H9 (cell line): Measurements from ENCODE around the gene ZNF217. TPM values are rescaled to one million over a fixed set of nuclear protein-coding genes. Genes with fewer than 3 reads are reported as not detected.

Experiments
- DNase-seq: peaks from one replicate; pipeline ENCODE4 v3.0.0-alpha.2; 2017
- H2AFZ ChIP-seq: one replicate; pipeline ENCODE4 v1.6.1; 2013; ENCODE audit warnings: mild to moderate bottlenecking, low read length, control low read depth, moderate library complexity
- H2AK5ac ChIP-seq: 2 replicates; pipeline ENCODE4 v1.6.1; 2013; ENCODE audit warnings: low read length, control low read depth, mixed read lengths; ENCODE audit not compliant: insufficient read length
- H2BK120ac ChIP-seq: one replicate; pipeline ENCODE4 v1.6.1; 2013; ENCODE audit warnings: low read depth, mild to moderate bottlenecking, low read length, control low read depth, inconsistent platforms; ENCODE audit not compliant: poor library complexity, severe bottlenecking
- H2BK12ac ChIP-seq: 2 replicates; pipeline ENCODE4 v1.6.1; 2013; ENCODE audit warnings: low read length, control low read depth, mixed read lengths, low read depth; ENCODE audit not compliant: insufficient read length
- H2BK15ac ChIP-seq: 2 replicates; pipeline ENCODE4 v1.6.1; 2013; ENCODE audit warnings: low read depth, low read length, control low read depth
- H2BK20ac ChIP-seq: one replicate; pipeline ENCODE4 v1.6.1; 2013; ENCODE audit warnings: low read depth, mild to moderate bottlenecking, low read length, control low read depth, inconsistent platforms; ENCODE audit not compliant: poor library complexity, severe bottlenecking
- H2BK5ac ChIP-seq: 2 replicates; pipeline ENCODE4 v1.6.1; 2013; ENCODE audit warnings: low read length, control low read depth, mixed read lengths; ENCODE audit not compliant: insufficient read length
- H3K14ac ChIP-seq: 2 replicates; pipeline ENCODE4 v1.6.1; 2013; ENCODE audit warnings: low read length, control low read depth; ENCODE audit not compliant: insufficient read depth
- H3K18ac ChIP-seq: 2 replicates; pipeline ENCODE4 v1.6.1; 2013; ENCODE audit warnings: low read depth, mild to moderate bottlenecking, mixed read lengths, low read length, control low read depth; ENCODE audit not compliant: insufficient read length
- H3K23ac ChIP-seq: 2 replicates; pipeline ENCODE4 v1.6.1; 2013; ENCODE audit warnings: low read length, control low read depth, mixed read lengths, low read depth; ENCODE audit not compliant: insufficient read length
- H3K23me2 ChIP-seq: 2 replicates; pipeline ENCODE4 v1.6.1; 2013; ENCODE audit warnings: low read depth, mild to moderate bottlenecking, mixed read lengths, low read length, control low read depth; ENCODE audit not compliant: insufficient read length, poor library complexity, severe bottlenecking
- H3K27ac ChIP-seq: 2 replicates; pipeline ENCODE4 v1.5.1; 2013; ENCODE audit warnings: low read length, control low read depth, mixed read lengths, low read depth; ENCODE audit not compliant: insufficient read length
- H3K27me3 ChIP-seq: 2 replicates; pipeline ENCODE4 v1.6.1; 2013; ENCODE audit warnings: low read length, control low read depth, inconsistent platforms; ENCODE audit not compliant: insufficient read depth
- H3K4ac ChIP-seq: 2 replicates; pipeline ENCODE4 v1.6.1; 2013; ENCODE audit warnings: low read depth, mild to moderate bottlenecking, control low read depth, inconsistent platforms, low read length, moderate library complexity
- H3K4me1 ChIP-seq: 2 replicates; pipeline ENCODE4 v1.6.1; 2013; ENCODE audit warnings: low read length, control low read depth, inconsistent platforms; ENCODE audit not compliant: insufficient read depth
- H3K4me2 ChIP-seq: 2 replicates; pipeline ENCODE4 v1.6.1; 2013; ENCODE audit warnings: low read length, control low read depth, mixed read lengths; ENCODE audit not compliant: insufficient read length, insufficient read depth
- H3K56ac ChIP-seq: 2 replicates; pipeline ENCODE4 v1.6.1; 2013; ENCODE audit warnings: low read depth, mild to moderate bottlenecking, mixed read lengths, low read length, control low read depth; ENCODE audit not compliant: insufficient read length
- H3K79me1 ChIP-seq: 2 replicates; pipeline ENCODE4 v1.6.1; 2013; ENCODE audit warnings: low read depth, mild to moderate bottlenecking, moderate library complexity, low read length, control low read depth, inconsistent platforms; ENCODE audit not compliant: insufficient read depth, poor library complexity, severe bottlenecking
- H3K79me2 ChIP-seq: 2 replicates; pipeline ENCODE4 v1.6.1; 2013; ENCODE audit warnings: low read length, control low read depth, inconsistent platforms; ENCODE audit not compliant: insufficient read depth
- H3K9ac ChIP-seq: 2 replicates; pipeline ENCODE4 v1.6.1; 2013; ENCODE audit warnings: low read length, control low read depth, mixed read lengths; ENCODE audit not compliant: insufficient read length; ENCODE audit errors: extremely low read depth
- H3K9me3 ChIP-seq: one replicate; pipeline ENCODE4 v1.6.1; 2013; ENCODE audit warnings: low read depth, low read length, inconsistent platforms; ENCODE audit not compliant: control insufficient read depth
- H3T11ph ChIP-seq: one replicate; pipeline ENCODE4 v1.6.1; 2013; ENCODE audit warnings: mild to moderate bottlenecking, low read length, control low read depth, inconsistent platforms
- H4K20me1 ChIP-seq: one replicate; pipeline ENCODE4 v1.6.1; 2013; ENCODE audit not compliant: control insufficient read depth, insufficient read length, insufficient read depth
- H4K5ac ChIP-seq: 2 replicates; pipeline ENCODE4 v1.6.1; 2013; ENCODE audit warnings: low read depth, mild to moderate bottlenecking, mixed read lengths, low read length, control low read depth; ENCODE audit not compliant: insufficient read length
- H4K8ac ChIP-seq: replicated peaks from 2 replicates; pipeline ENCODE4 v1.6.1; 2013; ENCODE audit warnings: low read length, control low read depth, mixed read lengths, low read depth; ENCODE audit not compliant: insufficient read length
- H4K91ac ChIP-seq: 2 replicates; pipeline ENCODE4 v1.6.1; 2013; ENCODE audit warnings: low read depth, mild to moderate bottlenecking, moderate library complexity, mixed read lengths, low read length, control low read depth; ENCODE audit not compliant: insufficient read length
- H3K27ac Mint-ChIP-seq, 3 experiments: 2 replicates in 2 of 3; 3 replicates in 1 of 3; pipeline ENCODE4 v1.8.0; 2020 to 2021; ENCODE audit warnings: mixed read lengths in 3 of 3, mild to moderate bottlenecking in 1 of 3, moderate library complexity in 1 of 3
- H3K27me3 Mint-ChIP-seq: 2 replicates; pipeline ENCODE4 v1.8.0; 2021; ENCODE audit warnings: low read depth, mild to moderate bottlenecking, moderate library complexity, mixed read lengths
- H3K36me3 Mint-ChIP-seq, 3 experiments: 2 replicates in 2 of 3; 3 replicates in 1 of 3; pipeline ENCODE4 v1.8.0; 2020 to 2021; ENCODE audit warnings: low read depth in 3 of 3, mixed read lengths in 3 of 3; ENCODE audit not compliant: insufficient read depth in 1 of 3
- H3K4me1 Mint-ChIP-seq, 2 experiments: 2 replicates each; pipeline ENCODE4 v1.8.0; 2020; ENCODE audit warnings: mixed read lengths in 2 of 2
- H3K4me3 Mint-ChIP-seq, 2 experiments: 2 replicates in 1 of 2; 3 replicates in 1 of 2; pipeline ENCODE4 v1.8.0; 2020 to 2021; ENCODE audit warnings: mild to moderate bottlenecking in 2 of 2, mixed read lengths in 2 of 2, moderate library complexity in 1 of 2
- H3K9me3 Mint-ChIP-seq, 2 experiments: 2 replicates in 1 of 2; 3 replicates in 1 of 2; pipeline ENCODE4 v1.8.0; 2020; ENCODE audit warnings: mild to moderate bottlenecking in 2 of 2, mixed read lengths in 2 of 2, moderate library complexity in 1 of 2
- WGBS: extraction: QIAGEN DNeasy Blood & Tissue Kit; methylation state at CpG from one replicate; pipeline ENCODE4 v1.1.7; 2013; ENCODE audit warnings: missing lambda C conversion rate, low lambda C conversion rate, mixed read lengths; ENCODE audit not compliant: insufficient read length; ENCODE audit errors: extremely low coverage; 5-methylcytosine and 5-hydroxymethylcytosine counted together
- total RNA-seq: library from RNA; stranded (reverse); gene quantifications from 2 replicates; pipeline ENCODE4 v1.2.1, GENCODE V29; 2021
- TF ChIP-seq, protein P1 (sequence below): fragments of 200-600 bp; sonication (generic); conservative IDR thresholded peaks from 3 replicates; pipeline ENCODE4 v1.8.0; 2021; ENCODE audit warnings: antibody characterized with exemption, mild to moderate bottlenecking

Gene ZNF217
- total RNA-seq, 1 experiment from 2014 or later = 82.8 TPM

DNA sequence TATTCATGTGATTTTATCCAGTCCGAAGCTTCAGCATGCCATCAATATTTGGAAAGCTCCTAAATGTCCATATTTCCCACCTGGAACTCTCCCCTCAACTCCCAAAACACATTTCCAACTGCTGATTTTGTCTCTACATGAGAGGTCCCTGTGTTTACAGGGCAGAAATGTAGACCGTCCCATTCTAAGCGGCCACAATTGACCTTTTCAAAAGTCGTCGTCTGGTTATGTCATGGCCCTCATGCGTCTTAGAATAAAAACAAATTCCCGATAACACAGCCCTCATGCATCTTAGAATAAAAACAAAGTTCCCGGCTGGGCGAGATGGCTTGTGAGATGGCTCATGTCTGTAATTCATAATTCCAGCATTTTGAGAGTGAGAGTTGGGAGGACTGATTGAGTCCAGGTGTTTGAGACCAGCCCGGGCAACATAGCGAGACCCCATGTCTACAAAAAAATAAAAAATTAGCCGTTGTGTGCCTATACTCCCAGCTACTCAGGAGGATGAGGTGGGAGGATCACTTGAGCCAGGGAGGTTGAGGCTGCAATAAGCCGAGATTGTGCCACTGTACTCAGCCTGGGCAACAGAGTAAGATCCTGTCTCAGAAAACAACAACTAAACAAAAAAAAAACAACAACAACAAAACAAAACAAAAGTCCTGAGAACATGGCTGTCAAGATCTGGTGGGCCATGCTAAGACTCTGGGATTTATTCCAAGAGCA lies 6.4 kb upstream of the ZNF217 start:
- Histone ChIP-seq H2BK120ac (no peak overlapping the region), H3T11ph (no peak overlapping the region), H2BK12ac (no peak overlapping the region), H4K20me1 (no peaks in the 10 kb centered on the region), H3K4ac (no peak overlapping the region), H3K27me3 (no peaks in the 10 kb centered on the region), H3K27ac (no peak overlapping the region), H3K4me2 (no peak overlapping the region), H2AK5ac (no peak overlapping the region), H3K23ac (no peak overlapping the region), H2BK15ac (no peak overlapping the region), H3K14ac (no peak overlapping the region; the same call in 1 of the 2 replicates), H4K8ac (no peak overlapping the region), H2AFZ (no peak overlapping the region), H2BK20ac (no peak overlapping the region), H3K79me2 (no peaks in the 10 kb centered on the region), H3K23me2 (no peaks in the 10 kb centered on the region), H3K18ac (no peak overlapping the region), H3K9ac (no peak overlapping the region), H3K9me3 (no peaks in the 10 kb centered on the region), H3K56ac (no peak overlapping the region), H4K91ac (no peak overlapping the region), H3K79me1 (no peaks in the 10 kb centered on the region), H2BK5ac (no peak overlapping the region), H4K5ac (no peak overlapping the region), H3K4me1 (peaks cover 11% of the 10 kb centered on the region; the same call in 1 of the 2 replicates)
- no CpG with 5 or more reads among the region's 13 CpGs for WGBS
- no peak overlapping the region; a peak in 1 of 5 replicates for H3K4me3 Mint-ChIP-seq
- no peaks in the 10 kb centered on the region for H3K27me3 Mint-ChIP-seq
- no peaks in the 10 kb centered on the region; a peak in 1 of 5 replicates for H3K9me3 Mint-ChIP-seq
- H3K27ac Mint-ChIP-seq = peak overlapping the region; percentile 2 to 42 (median 8); a peak in 5 of 7 replicates
- peaks cover 45 to 47% of the 10 kb centered on the region in 2 experiments for H3K4me1 Mint-ChIP-seq
- no peak for DNase-seq
- H3K36me3 Mint-ChIP-seq = peaks cover 0 to 4% (median 2%) of the 10 kb centered on the region in 3 experiments; a peak in 1 of 7 replicates
- TF ChIP-seq, protein P1, sequence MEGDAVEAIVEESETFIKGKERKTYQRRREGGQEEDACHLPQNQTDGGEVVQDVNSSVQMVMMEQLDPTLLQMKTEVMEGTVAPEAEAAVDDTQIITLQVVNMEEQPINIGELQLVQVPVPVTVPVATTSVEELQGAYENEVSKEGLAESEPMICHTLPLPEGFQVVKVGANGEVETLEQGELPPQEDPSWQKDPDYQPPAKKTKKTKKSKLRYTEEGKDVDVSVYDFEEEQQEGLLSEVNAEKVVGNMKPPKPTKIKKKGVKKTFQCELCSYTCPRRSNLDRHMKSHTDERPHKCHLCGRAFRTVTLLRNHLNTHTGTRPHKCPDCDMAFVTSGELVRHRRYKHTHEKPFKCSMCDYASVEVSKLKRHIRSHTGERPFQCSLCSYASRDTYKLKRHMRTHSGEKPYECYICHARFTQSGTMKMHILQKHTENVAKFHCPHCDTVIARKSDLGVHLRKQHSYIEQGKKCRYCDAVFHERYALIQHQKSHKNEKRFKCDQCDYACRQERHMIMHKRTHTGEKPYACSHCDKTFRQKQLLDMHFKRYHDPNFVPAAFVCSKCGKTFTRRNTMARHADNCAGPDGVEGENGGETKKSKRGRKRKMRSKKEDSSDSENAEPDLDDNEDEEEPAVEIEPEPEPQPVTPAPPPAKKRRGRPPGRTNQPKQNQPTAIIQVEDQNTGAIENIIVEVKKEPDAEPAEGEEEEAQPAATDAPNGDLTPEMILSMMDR = no peak
